MM.1S (cell line): Measurements from ENCODE around the gene RAPGEF2.

Experiments used
- EZH2 ChIP-seq: fragments of 300-600 bp; sonication (generic); optimal IDR thresholded peaks from 2 replicates; pipeline ENCODE3; 2017; ENCODE audit warnings: low read depth, mild to moderate bottlenecking, antibody characterized with exemption, low read length, mixed read lengths
- EZH2phosphoT487 ChIP-seq: fragments of 300-600 bp; sonication (generic); IDR thresholded peaks from 2 replicates; pipeline ENCODE4 v1.6.1; 2018; ENCODE audit warnings: antibody characterized with exemption, low read length
- TF ChIP-seq, protein P1 (sequence below): fragments of 300-600 bp; sonication (generic); IDR thresholded peaks from 2 replicates; pipeline ENCODE4 v1.5.1; 2016; ENCODE audit warnings: antibody characterized with exemption, low read length, mixed read lengths

DNA sequence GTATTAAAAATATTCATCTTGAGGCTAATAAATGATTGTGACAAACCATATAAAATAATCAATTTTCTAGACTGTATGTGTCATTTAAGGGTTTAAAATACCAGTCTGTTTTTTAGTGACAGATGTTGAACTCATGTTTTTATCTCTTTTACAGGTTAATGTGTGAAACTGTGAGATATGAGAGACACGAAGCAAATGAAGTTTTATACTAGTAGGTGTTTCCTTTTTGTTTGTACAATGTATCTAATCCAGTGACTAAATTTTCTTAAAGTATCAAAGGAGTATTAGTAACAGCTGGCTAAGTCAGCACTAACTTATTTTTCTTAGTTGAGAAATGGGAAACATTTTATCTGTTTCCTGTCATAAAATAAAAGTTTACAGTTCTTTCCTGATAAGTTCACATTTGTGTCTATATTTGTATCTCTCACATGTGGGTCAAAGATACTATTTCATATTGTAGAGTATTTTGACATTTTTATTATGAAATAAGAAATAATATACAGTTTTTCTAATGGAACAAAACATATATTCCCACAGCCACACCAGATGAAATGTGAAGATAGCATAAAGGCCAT, 90.3 kb downstream of the RAPGEF2 start:
- TF ChIP-seq, protein P1, sequence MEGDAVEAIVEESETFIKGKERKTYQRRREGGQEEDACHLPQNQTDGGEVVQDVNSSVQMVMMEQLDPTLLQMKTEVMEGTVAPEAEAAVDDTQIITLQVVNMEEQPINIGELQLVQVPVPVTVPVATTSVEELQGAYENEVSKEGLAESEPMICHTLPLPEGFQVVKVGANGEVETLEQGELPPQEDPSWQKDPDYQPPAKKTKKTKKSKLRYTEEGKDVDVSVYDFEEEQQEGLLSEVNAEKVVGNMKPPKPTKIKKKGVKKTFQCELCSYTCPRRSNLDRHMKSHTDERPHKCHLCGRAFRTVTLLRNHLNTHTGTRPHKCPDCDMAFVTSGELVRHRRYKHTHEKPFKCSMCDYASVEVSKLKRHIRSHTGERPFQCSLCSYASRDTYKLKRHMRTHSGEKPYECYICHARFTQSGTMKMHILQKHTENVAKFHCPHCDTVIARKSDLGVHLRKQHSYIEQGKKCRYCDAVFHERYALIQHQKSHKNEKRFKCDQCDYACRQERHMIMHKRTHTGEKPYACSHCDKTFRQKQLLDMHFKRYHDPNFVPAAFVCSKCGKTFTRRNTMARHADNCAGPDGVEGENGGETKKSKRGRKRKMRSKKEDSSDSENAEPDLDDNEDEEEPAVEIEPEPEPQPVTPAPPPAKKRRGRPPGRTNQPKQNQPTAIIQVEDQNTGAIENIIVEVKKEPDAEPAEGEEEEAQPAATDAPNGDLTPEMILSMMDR, result no peak
- no peak for TF ChIP-seq EZH2
- no peak for TF ChIP-seq EZH2phosphoT487
